ENCODE data around the gene IPO11. TPM values are rescaled to one million over a fixed set of nuclear protein-coding genes. Genes with fewer than 3 reads are reported as not detected.

Gene IPO11
- total and polyA plus RNA-seq, 2 of the 13 experiments (the other 11 are each of a cell fraction or from before 2014, with no cell fraction given), result 13.9 to 24.4 TPM

DNA sequence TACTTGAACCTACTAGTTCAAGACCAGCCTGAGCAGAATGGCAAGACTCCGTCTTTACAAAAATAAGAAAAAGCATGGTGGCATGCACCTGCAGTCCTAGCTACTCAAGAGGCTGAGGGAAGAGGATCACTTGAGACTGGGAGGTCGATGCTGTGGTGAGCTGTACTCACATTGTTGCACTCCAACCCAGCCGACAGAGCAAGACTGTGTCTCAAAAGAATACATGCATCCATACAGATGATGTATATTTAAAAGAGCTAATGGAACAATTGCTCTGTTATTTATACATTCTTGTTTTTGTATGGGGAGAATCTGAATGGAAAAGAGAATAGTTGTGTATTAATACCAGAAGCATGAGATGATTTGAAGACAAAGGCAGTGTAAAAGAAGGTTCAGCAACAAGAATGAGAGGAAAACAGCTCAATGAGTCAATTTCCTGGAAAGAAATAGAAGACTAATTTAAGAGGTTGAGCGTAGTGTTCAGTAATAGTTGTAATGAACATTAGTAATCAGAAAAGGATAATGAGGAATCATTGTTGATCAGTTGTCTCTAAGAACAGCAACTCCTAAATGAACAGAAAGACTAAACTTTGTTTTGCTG lies 164.1 kb downstream of the IPO11 start:
- no peak overlapping the region for H3K4me2 ChIP-seq (ENCODE audit: low read depth, low read length)
- no peak overlapping the region for H3K4me3 ChIP-seq (replicated peaks in 1 of 3; ENCODE audit: insufficient read depth in 1 of 3, low read depth in 2 of 3, low read length in 3 of 3)
- CTCF ChIA-PET (ENCODE audit: low intra/inter-chr PET ratio, low total read pairs), result no interaction called here
- whole genome bisulfite sequencing (ENCODE audit: low lambda C conversion rate), result 98% methylated on average over 4 of the region's 4 CpGs
- H3K36me3 ChIP-seq (replicated peaks in 1 of 2; ENCODE audit: control insufficient read depth in 1 of 2, insufficient read depth in 2 of 2, low read length in 2 of 2), result peaks cover 0 to 15% of the 10 kb centered on the region in 2 experiments; a peak in 4 of 5 replicates
- H3K27me3 ChIP-seq (ENCODE audit: control insufficient read depth in 1 of 2, insufficient read depth in 2 of 2, low read length in 2 of 2), result no peaks in the 10 kb centered on the region
- in situ Hi-C loops (cut with HindIII; ENCODE audit: extremely low pct_ligation_motif_present, low pct_unique_long_range_greater_than_20kb) (no loop called here), intact Hi-C loops (cut with micrococcal nuclease; ENCODE audit: unreplicated experiment) (no loop called here)
- no peak for ATAC-seq
- H3K27ac ChIP-seq (ENCODE audit: extremely low read length, insufficient read depth, low read length), result no peak overlapping the region
- H4K20me1 ChIP-seq (ENCODE audit: insufficient read depth, low read length), result no peaks in the 10 kb centered on the region
- no peak overlapping the region for H2AFZ ChIP-seq (ENCODE audit: low read length)
- TF ChIP-seq PPARG (CRISPR knock-in tag; conservative IDR thresholded peaks at IDR 0.05), result no peak
- TF ChIP-seq, protein P1, sequence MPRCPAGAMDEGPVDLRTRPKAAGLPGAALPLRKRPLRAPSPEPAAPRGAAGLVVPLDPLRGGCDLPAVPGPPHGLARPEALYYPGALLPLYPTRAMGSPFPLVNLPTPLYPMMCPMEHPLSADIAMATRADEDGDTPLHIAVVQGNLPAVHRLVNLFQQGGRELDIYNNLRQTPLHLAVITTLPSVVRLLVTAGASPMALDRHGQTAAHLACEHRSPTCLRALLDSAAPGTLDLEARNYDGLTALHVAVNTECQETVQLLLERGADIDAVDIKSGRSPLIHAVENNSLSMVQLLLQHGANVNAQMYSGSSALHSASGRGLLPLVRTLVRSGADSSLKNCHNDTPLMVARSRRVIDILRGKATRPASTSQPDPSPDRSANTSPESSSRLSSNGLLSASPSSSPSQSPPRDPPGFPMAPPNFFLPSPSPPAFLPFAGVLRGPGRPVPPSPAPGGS (CRISPR knock-in tag; IDR thresholded peaks at IDR 0.05), result no peak
- TF ChIP-seq ATF7-NPFF (CRISPR knock-in tag; IDR thresholded peaks at IDR 0.05; ENCODE audit: low read depth), result no peak
- TF ChIP-seq NFIB (CRISPR knock-in tag; IDR thresholded peaks at IDR 0.05; ENCODE audit: borderline replicate concordance), result no peak
- no peak for TF ChIP-seq ZNF17 (CRISPR knock-in tag; IDR thresholded peaks at IDR 0.05)
- no peak for TF ChIP-seq RAD21 (CRISPR knock-in tag; IDR thresholded peaks at IDR 0.05)
- TF ChIP-seq, protein P2, sequence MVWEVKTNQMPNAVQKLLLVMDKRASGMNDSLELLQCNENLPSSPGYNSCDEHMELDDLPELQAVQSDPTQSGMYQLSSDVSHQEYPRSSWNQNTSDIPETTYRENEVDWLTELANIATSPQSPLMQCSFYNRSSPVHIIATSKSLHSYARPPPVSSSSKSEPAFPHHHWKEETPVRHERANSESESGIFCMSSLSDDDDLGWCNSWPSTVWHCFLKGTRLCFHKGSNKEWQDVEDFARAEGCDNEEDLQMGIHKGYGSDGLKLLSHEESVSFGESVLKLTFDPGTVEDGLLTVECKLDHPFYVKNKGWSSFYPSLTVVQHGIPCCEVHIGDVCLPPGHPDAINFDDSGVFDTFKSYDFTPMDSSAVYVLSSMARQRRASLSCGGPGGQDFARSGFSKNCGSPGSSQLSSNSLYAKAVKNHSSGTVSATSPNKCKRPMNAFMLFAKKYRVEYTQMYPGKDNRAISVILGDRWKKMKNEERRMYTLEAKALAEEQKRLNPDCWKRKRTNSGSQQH (CRISPR knock-in tag; IDR thresholded peaks at IDR 0.05; ENCODE audit: low read depth), result no peak
- TF ChIP-seq, protein P3, sequence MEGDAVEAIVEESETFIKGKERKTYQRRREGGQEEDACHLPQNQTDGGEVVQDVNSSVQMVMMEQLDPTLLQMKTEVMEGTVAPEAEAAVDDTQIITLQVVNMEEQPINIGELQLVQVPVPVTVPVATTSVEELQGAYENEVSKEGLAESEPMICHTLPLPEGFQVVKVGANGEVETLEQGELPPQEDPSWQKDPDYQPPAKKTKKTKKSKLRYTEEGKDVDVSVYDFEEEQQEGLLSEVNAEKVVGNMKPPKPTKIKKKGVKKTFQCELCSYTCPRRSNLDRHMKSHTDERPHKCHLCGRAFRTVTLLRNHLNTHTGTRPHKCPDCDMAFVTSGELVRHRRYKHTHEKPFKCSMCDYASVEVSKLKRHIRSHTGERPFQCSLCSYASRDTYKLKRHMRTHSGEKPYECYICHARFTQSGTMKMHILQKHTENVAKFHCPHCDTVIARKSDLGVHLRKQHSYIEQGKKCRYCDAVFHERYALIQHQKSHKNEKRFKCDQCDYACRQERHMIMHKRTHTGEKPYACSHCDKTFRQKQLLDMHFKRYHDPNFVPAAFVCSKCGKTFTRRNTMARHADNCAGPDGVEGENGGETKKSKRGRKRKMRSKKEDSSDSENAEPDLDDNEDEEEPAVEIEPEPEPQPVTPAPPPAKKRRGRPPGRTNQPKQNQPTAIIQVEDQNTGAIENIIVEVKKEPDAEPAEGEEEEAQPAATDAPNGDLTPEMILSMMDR (CRISPR knock-in tag; IDR thresholded peaks at IDR 0.05), result no peak
- no peak for TF ChIP-seq ZSCAN20 (CRISPR knock-in tag; IDR thresholded peaks at IDR 0.05; ENCODE audit: borderline replicate concordance)
- TF ChIP-seq, protein P4, sequence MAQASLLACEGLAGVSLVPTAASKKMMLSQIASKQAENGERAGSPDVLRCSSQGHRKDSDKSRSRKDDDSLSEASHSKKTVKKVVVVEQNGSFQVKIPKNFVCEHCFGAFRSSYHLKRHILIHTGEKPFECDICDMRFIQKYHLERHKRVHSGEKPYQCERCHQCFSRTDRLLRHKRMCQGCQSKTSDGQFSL (CRISPR knock-in tag; IDR thresholded peaks at IDR 0.05), result no peak
- no peak for TF ChIP-seq HNRNPH1 (optimal IDR thresholded peaks at IDR 0.05; ENCODE audit: low read depth, low read length)
- no peak for TF ChIP-seq ZNF549 (CRISPR knock-in tag; IDR thresholded peaks at IDR 0.05)
- H3K4me1 ChIP-seq (ENCODE audit: insufficient read depth, low read length), result no peaks in the 10 kb centered on the region
- DNase-seq (ENCODE audit: low spot score), result no peak
- FAIRE-seq, result no peak
- no peaks in the 10 kb centered on the region for H3K79me2 ChIP-seq (ENCODE audit: insufficient read depth, low read length)
- no TSS peak for BruUV-seq (replicated peaks)
- no peak overlapping the region for H3K9ac ChIP-seq (ENCODE audit: insufficient read depth, low read depth, low read length)
- POLR2A ChIA-PET, result no interaction called here
- H3K9me3 ChIP-seq (ENCODE audit: low read length), result no peaks in the 10 kb centered on the region

Measured in HepG2 (cell line).